Immature natural killer cell (primary cell): ENCODE results near the gene FAM83F. TPM values are rescaled to one million over a fixed set of nuclear protein-coding genes. Genes with fewer than 3 reads are reported as not detected.

Experiments
- DNase-seq, 3 donors: peaks; one replicate each; pipeline ENCODE4 v3.0.0; 2022; ENCODE audit warnings: mixed read lengths in 1 of 3
- H3K27ac Mint-ChIP-seq, 6 donors: one replicate each; pipeline ENCODE4 v1.8.0; 2020; ENCODE audit warnings: mixed read lengths in 6 of 6, mild to moderate bottlenecking in 5 of 6, inconsistent platforms in 4 of 6, moderate library complexity in 3 of 6
- H3K27me3 Mint-ChIP-seq, 3 donors: one replicate each; pipeline ENCODE4 v1.8.0; 2020 to 2021; ENCODE audit warnings: low read depth in 3 of 3, mild to moderate bottlenecking in 3 of 3, mixed read lengths in 3 of 3, moderate library complexity in 3 of 3, inconsistent platforms in 1 of 3
- H3K36me3 Mint-ChIP-seq, 3 donors: one replicate each; pipeline ENCODE4 v1.8.0; 2020; ENCODE audit warnings: mixed read lengths in 3 of 3, inconsistent platforms in 2 of 3, mild to moderate bottlenecking in 2 of 3
- H3K4me1 Mint-ChIP-seq, 2 donors: one replicate each; pipeline ENCODE4 v1.8.0; 2020; ENCODE audit warnings: inconsistent platforms in 2 of 2, mild to moderate bottlenecking in 2 of 2, mixed read lengths in 2 of 2, moderate library complexity in 1 of 2
- H3K4me3 Mint-ChIP-seq, 5 donors: one replicate each; pipeline ENCODE4 v1.8.0; 2020; ENCODE audit warnings: mild to moderate bottlenecking in 5 of 5, mixed read lengths in 5 of 5, inconsistent platforms in 3 of 5, moderate library complexity in 3 of 5
- H3K9me3 Mint-ChIP-seq, 6 donors: one replicate each; pipeline ENCODE4 v1.8.0; 2020; ENCODE audit warnings: mild to moderate bottlenecking in 6 of 6, mixed read lengths in 6 of 6, inconsistent platforms in 4 of 6, moderate library complexity in 3 of 6
- polyA plus RNA-seq, 3 donors: library from polyadenylated mRNA; unstranded; fragments of 300-500 nt; fragmentation: Illumina TruSeq; gene quantifications; one replicate each; pipeline ENCODE4 v1.2.3, GENCODE V29; 2021

FAM83F gene
- polyA plus RNA-seq, 3 donors from 2014 or later, result not detected

- H3K9me3 Mint-ChIP-seq, result no peaks in the 10 kb centered on the region
- H3K27ac Mint-ChIP-seq, result peak overlapping the region; percentile 98 to 100 (median 100)
- peaks cover 13 to 19% (median 15%) of the 10 kb centered on the region in 3 donors for H3K27me3 Mint-ChIP-seq
- peak overlapping the region; percentile 93 to 99 (median 98) for H3K4me3 Mint-ChIP-seq
- no peaks in the 10 kb centered on the region for H3K36me3 Mint-ChIP-seq
- H3K4me1 Mint-ChIP-seq, result peaks cover 40 to 49% of the 10 kb centered on the region in 2 donors
- peak; percentile 99 for DNase-seq
These were observed 49.5 kb downstream of the FAM83F start for GRCh38 chr22:40044102-40044869.

DNA sequence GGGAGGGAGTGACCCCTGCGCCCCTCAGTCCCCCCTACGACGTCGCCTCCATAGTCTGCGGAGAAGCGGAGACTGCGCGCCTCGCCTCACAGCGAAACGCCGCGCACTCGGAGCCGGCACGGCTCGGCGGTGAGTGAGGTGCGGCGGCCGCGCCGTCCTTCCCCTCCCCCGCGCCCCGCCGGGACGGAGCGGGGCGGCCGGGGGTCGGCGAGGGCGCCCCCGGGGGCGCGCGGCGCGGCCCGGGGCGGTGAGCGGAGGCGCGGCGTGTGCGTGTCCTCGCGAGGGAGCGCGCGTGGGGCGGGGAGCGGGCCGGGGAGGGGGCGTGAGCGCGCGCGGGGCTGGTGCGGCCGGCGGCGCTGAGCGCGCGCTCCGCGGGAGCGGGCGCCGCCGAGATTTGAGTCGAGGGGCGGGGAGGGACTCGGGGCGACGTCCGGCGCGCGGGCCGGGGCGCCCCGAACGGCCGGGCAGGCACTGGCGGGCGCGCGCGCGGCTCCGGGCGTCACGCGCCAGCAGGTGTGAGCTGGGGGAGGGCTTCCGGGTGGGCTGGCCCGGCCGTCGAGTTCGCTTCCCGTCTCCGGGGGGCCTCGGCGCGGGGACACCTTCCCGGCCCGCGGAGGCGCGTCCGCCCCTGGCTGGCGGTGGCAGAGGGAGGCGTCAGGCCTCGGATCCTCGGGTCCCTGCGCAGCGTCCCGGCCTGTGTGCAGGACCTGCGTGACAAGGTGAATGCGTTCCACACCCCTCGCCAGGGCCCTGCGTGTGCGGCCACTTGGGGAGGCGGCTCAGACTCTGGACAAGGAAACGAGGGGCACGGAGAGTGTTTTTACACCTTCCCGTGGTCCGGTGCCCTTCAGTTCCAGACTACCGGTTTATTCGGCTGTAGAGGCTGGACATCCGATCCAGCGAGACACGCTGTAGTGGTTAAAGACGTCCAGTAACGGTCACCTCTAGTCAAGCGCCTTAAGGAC, 50.4 kb downstream of the FAM83F start:
- DNase-seq, result peak; percentile 87 to 88 (median 88)
- Mint-ChIP-seq H3K4me3 (peak overlapping the region; percentile 93 to 99 (median 98)), H3K27ac (peak overlapping the region; percentile 98 to 100 (median 100)), H3K4me1 (peaks cover 44 to 55% of the 10 kb centered on the region in 2 donors), H3K27me3 (peaks cover 12 to 19% (median 13%) of the 10 kb centered on the region in 3 donors), H3K9me3 (no peaks in the 10 kb centered on the region), H3K36me3 (no peaks in the 10 kb centered on the region)

- DNase-seq, result no peak
- peaks cover 54 to 65% of the 10 kb centered on the region in 2 donors for H3K4me1 Mint-ChIP-seq
- H3K27me3 Mint-ChIP-seq, result peaks cover 12 to 19% (median 12%) of the 10 kb centered on the region in 3 donors
- peak overlapping the region; percentile 69 to 87 (median 78) for H3K4me3 Mint-ChIP-seq
- H3K9me3 Mint-ChIP-seq, result no peaks in the 10 kb centered on the region
- peak overlapping the region; percentile 71 to 91 (median 79) for H3K27ac Mint-ChIP-seq
- H3K36me3 Mint-ChIP-seq, result no peaks in the 10 kb centered on the region
These were observed 51.4 kb downstream of the FAM83F start for GRCh38 chr22:40046126-40046525.

DNA sequence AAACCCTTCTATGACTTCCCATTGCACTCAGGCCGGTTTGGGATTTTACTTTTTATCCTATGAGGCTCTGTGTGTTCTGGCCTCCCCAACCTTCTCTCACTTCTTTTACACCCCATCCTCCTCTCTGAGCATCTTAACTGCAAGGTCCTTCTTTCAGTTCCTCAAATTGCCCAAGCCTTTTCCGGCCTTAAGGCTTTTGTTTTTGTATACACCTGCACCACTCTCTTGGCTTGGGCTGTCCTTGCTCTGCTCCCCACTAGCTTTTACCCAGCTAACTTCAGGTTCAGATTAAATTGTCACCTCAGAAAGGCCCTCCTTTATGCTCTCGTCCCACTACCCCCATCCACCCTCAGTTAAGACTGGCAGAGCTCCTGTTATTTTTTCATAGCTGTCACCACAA, 55.5 kb downstream of the FAM83F start:
- DNase-seq, result no peak
- Mint-ChIP-seq H3K27me3 (peaks cover 0 to 13% (median 4%) of the 10 kb centered on the region in 3 donors), H3K36me3 (no peaks in the 10 kb centered on the region), H3K9me3 (no peaks in the 10 kb centered on the region), H3K4me1 (peaks cover 68 to 91% of the 10 kb centered on the region in 2 donors), H3K4me3 (peak overlapping the region in 3 of 5 donors; percentile 19 to 49 (median 38)), H3K27ac (peak overlapping the region in 4 of 6 donors; percentile 24 to 55 (median 44))

DNA sequence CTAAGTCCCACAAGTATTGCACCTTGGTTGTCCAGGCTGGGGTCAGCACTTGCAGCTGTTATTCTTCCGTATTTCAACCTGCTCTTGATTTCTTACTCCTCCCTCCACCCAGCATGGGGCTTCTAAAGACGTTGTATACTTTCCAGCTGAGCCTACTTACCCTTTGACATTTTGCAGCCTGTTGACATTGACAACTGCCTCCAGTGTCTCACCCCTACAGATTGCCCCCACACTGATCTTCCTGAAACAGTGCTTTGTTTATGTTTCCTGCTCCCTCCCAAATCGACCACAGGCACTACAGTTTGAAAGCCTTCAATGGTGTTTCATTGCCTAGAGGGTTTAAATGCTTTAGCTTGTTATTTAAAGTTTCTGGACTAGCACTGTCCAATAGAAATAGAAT, 56.6 kb downstream of the FAM83F start:
- Mint-ChIP-seq H3K4me1 (peaks cover 70 to 93% of the 10 kb centered on the region in 2 donors), H3K9me3 (no peaks in the 10 kb centered on the region), H3K4me3 (peak overlapping the region; percentile 8 to 67 (median 28)), H3K27ac (peak overlapping the region; percentile 6 to 73 (median 48)), H3K36me3 (no peaks in the 10 kb centered on the region), H3K27me3 (peaks cover 0 to 4% (median 0%) of the 10 kb centered on the region in 3 donors)
- peak in 1 of 3 donors; percentile 10 for DNase-seq

DNA sequence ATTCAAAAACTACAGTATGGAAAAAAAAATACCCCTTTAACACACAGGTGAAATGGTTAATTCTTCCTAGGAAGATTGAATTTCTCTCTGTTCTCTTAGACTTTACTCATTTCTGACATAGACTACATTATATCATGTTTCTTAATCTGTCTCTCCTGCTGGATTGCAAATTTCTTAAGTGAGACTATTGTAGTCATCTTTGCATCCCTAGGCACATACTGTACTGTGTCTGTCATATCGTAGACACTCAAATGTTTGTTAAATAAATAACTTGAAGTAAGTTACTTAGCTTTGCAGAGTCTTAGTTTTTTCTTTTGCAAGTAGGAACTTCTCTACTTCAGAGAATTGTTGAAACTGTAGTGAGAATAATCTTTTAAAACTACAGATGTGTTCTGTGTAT, 58.7 kb downstream of the FAM83F start:
- peaks cover 77 to 93% of the 10 kb centered on the region in 2 donors for H3K4me1 Mint-ChIP-seq
- no peak overlapping the region for H3K4me3 Mint-ChIP-seq
- DNase-seq, result no peak
- no peaks in the 10 kb centered on the region for H3K9me3 Mint-ChIP-seq
- H3K36me3 Mint-ChIP-seq, result no peaks in the 10 kb centered on the region
- no peak overlapping the region for H3K27ac Mint-ChIP-seq
- H3K27me3 Mint-ChIP-seq, result peaks cover 0 to 4% (median 4%) of the 10 kb centered on the region in 3 donors

GRCh38 chr22:40054486-40054885, 59.7 kb downstream of the FAM83F start:
- H3K36me3 Mint-ChIP-seq, result no peaks in the 10 kb centered on the region
- H3K4me3 Mint-ChIP-seq, result no peak overlapping the region
- DNase-seq, result no peak
- no peaks in the 10 kb centered on the region for H3K9me3 Mint-ChIP-seq
- H3K27ac Mint-ChIP-seq, result peak overlapping the region in 1 of 6 donors; percentile 36
- H3K27me3 Mint-ChIP-seq, result peaks cover 0 to 4% (median 4%) of the 10 kb centered on the region in 3 donors
- H3K4me1 Mint-ChIP-seq, result peaks cover 80 to 93% of the 10 kb centered on the region in 2 donors

DNA sequence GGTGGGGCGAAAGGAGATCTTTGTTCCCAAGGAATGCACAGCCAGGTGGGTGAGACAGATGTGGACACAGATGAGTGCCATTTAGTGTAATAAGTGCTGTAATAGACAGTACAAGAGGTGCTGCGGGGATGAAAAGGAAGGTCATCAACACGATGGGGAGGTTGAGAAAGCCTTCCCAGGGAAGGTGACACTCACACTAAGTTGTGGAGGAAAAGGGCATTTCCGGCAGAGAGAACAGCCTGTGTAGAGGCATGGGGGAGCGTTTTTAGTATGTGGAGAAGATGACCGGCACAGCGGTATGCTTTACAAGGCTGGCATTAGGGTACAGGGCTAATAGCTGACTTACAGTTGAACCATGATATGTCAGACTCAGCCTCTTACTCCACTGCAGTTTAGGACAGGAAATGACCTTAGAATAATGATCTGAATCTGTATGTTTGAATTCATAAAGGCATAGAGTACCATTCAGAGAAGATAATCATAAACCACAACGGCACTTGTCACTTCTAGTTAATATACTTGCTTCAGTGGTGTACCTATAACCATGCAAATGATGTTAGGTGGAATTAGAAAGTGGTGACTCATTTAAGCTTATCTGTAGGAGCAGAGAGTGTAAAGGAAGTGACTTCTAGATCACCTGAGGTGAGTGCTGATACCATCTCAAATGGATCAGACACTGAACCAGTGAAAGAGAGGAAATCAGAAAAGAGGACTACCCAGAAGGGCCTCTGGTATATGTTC, 60.6 kb downstream of the FAM83F start:
- no peaks in the 10 kb centered on the region for H3K36me3 Mint-ChIP-seq
- H3K27ac Mint-ChIP-seq, result peak overlapping the region; percentile 58 to 88 (median 72)
- DNase-seq, result peak in 1 of 3 donors; percentile 18
- H3K4me1 Mint-ChIP-seq, result peaks cover 78 to 90% of the 10 kb centered on the region in 2 donors
- H3K9me3 Mint-ChIP-seq, result no peaks in the 10 kb centered on the region
- H3K4me3 Mint-ChIP-seq, result peak overlapping the region; percentile 33 to 69 (median 61)
- peaks cover 0 to 4% (median 4%) of the 10 kb centered on the region in 3 donors for H3K27me3 Mint-ChIP-seq

GRCh38 chr22:40056154-40056553, 61.4 kb downstream of the FAM83F start:
- peaks cover 75 to 90% of the 10 kb centered on the region in 2 donors for H3K4me1 Mint-ChIP-seq
- H3K9me3 Mint-ChIP-seq, result no peaks in the 10 kb centered on the region
- peaks cover 0 to 7% (median 4%) of the 10 kb centered on the region in 3 donors for H3K27me3 Mint-ChIP-seq
- DNase-seq, result no peak
- H3K4me3 Mint-ChIP-seq, result peak overlapping the region; percentile 5 to 37 (median 31)
- no peaks in the 10 kb centered on the region for H3K36me3 Mint-ChIP-seq
- peak overlapping the region in 4 of 6 donors; percentile 27 to 77 (median 66) for H3K27ac Mint-ChIP-seq

- H3K36me3 Mint-ChIP-seq, result no peaks in the 10 kb centered on the region
- peaks cover 0 to 7% (median 4%) of the 10 kb centered on the region in 3 donors for H3K27me3 Mint-ChIP-seq
- peak overlapping the region in 3 of 6 donors; percentile 30 to 77 (median 75) for H3K27ac Mint-ChIP-seq
- no peaks in the 10 kb centered on the region for H3K9me3 Mint-ChIP-seq
- peaks cover 72 to 90% of the 10 kb centered on the region in 2 donors for H3K4me1 Mint-ChIP-seq
- DNase-seq, result no peak
- H3K4me3 Mint-ChIP-seq, result no peak overlapping the region
These were observed 61.8 kb downstream of the FAM83F start for GRCh38 chr22:40056559-40056958.

DNA sequence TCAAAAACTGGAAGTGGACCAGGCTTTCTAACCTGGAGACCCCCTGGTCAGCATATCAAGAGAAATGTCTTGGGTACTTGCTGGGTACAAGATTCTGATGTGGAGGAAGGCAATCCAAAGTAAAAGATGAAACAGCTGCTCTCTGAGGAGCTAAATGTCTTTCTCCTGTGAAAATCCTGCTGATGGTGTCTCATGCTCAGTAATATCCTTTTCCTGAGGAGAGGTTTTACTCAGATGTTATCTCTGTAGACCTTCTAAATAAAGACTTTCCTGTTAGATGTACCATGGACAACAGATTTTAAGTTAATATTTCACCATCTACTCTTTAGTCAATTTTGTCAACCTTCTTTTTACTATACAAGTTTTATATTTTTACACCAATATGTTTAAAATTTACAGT, 62.9 kb downstream of the FAM83F start:
- Mint-ChIP-seq H3K27ac (peak overlapping the region in 1 of 6 donors; percentile 17), H3K4me1 (peaks cover 66 to 84% of the 10 kb centered on the region in 2 donors), H3K9me3 (no peaks in the 10 kb centered on the region), H3K27me3 (peaks cover 0 to 7% (median 4%) of the 10 kb centered on the region in 3 donors), H3K4me3 (peak overlapping the region in 1 of 5 donors; percentile 6), H3K36me3 (no peaks in the 10 kb centered on the region)
- DNase-seq, result no peak

DNA sequence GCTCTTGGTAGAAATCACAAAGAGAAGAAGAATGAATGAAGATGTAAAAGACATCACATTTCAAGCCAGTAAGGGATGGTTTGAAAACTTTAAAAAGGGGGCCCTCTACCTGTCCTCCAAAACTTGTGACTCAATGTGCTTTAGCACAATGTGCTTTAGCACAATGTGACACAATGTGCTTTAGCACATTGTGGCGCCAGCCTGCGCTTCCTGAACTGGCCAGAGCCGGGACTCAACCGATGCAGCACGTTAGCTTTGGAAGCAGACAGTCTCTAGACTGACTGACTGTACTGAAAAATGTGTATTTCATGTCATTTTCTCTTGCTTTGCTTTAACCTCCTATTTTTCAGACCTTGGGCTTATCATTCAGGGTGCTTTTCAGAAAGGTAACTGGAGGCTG, 63.5 kb downstream of the FAM83F start:
- H3K9me3 Mint-ChIP-seq, result no peaks in the 10 kb centered on the region
- no peak for DNase-seq
- H3K4me3 Mint-ChIP-seq, result peak overlapping the region in 4 of 5 donors; percentile 0 to 39 (median 32)
- no peaks in the 10 kb centered on the region for H3K36me3 Mint-ChIP-seq
- H3K27ac Mint-ChIP-seq, result peak overlapping the region in 1 of 6 donors; percentile 72
- peaks cover 66 to 84% of the 10 kb centered on the region in 2 donors for H3K4me1 Mint-ChIP-seq
- peaks cover 0 to 7% (median 4%) of the 10 kb centered on the region in 3 donors for H3K27me3 Mint-ChIP-seq

- no peak overlapping the region for H3K27ac Mint-ChIP-seq
- no peak for DNase-seq
- H3K4me3 Mint-ChIP-seq, result peak overlapping the region in 1 of 5 donors; percentile 14
- no peaks in the 10 kb centered on the region for H3K36me3 Mint-ChIP-seq
- peaks cover 0 to 5% (median 2%) of the 10 kb centered on the region in 3 donors for H3K27me3 Mint-ChIP-seq
- H3K9me3 Mint-ChIP-seq, result no peaks in the 10 kb centered on the region
- peaks cover 52 to 81% of the 10 kb centered on the region in 2 donors for H3K4me1 Mint-ChIP-seq
These were observed 71.2 kb downstream of the FAM83F start for GRCh38 chr22:40065981-40066380.
